B cell (primary cell): ENCODE data around the gene RRP12. TPM values are rescaled to one million over a fixed set of nuclear protein-coding genes. Genes with fewer than 3 reads are reported as not detected.

Experiments
- ATAC-seq: fragments of 200-7000 bp; cut with Tn5 transposase; one replicate; pipeline ENCODE4 v1.10.0; 2021; ENCODE audit warnings: low read depth, mild to moderate bottlenecking, moderate number of reproducible peaks, moderate library complexity
- CTCF ChIA-PET: fragments of 350-600 bp; sonication (Branson Sonifier 250); formaldehyde crosslinking; loops from one replicate; lab custom pipeline; 2021; ENCODE audit warnings: antibody characterized with exemption, inconsistent platforms; lab: Charles Lee
- POLR2A ChIA-PET: fragments of 350-600 bp; sonication (Branson Sonifier 250); formaldehyde crosslinking; loops from one replicate; lab custom pipeline; 2021; ENCODE audit warnings: antibody characterized with exemption; lab: Charles Lee
- DNase-seq: peaks from one replicate; pipeline ENCODE4 v3.0.0; 2013
- H2AFZ ChIP-seq: 2 replicates; pipeline ENCODE4 v1.6.1; 2012; ENCODE audit warnings: mild to moderate bottlenecking, low read depth, low read length; ENCODE audit not compliant: insufficient read depth, poor library complexity, severe bottlenecking
- H3K27ac ChIP-seq, 2 donors: 1 replicate in 1 of 2; 2 replicates in 1 of 2; pipeline ENCODE4 v1.5.1; 2012 to 2013; ENCODE audit warnings: low read length in 2 of 2, mild to moderate bottlenecking in 2 of 2, moderate library complexity in 1 of 2
- H3K27me3 ChIP-seq, 4 experiments: fragments of 200-600 bp in 1 of 4; sonication (generic) in 1 of 4; replicated peaks in 1 of 4; 1 replicate in 2 of 4; 2 replicates in 2 of 4; pipeline versions ENCODE4 v1.6.1 to v1.7.0; 2013 to 2016; ENCODE audit warnings: low read length in 3 of 4, mild to moderate bottlenecking in 2 of 4, mixed read lengths in 1 of 4, moderate library complexity in 1 of 4; ENCODE audit not compliant: insufficient read depth in 4 of 4, control insufficient read depth in 3 of 4; ENCODE audit errors: control extremely low read depth in 1 of 4
- H3K36me3 ChIP-seq, 2 experiments: replicated peaks in 1 of 2; 1 replicate in 1 of 2; 2 replicates in 1 of 2; pipeline versions ENCODE4 v1.6.1 to v1.7.1; 2013; ENCODE audit warnings: low read length in 1 of 2; ENCODE audit not compliant: insufficient read depth in 2 of 2, control insufficient read depth in 1 of 2; ENCODE audit errors: control extremely low read depth in 1 of 2, extremely low read depth in 1 of 2
- H3K4me1 ChIP-seq, 2 donors: fragments of 200-600 bp in 1 of 2; sonication (generic) in 1 of 2; 1 replicate in 1 of 2; 2 replicates in 1 of 2; pipeline versions ENCODE4 v1.5.1 to v1.6.1; 2013 to 2017; ENCODE audit warnings: low read length in 2 of 2; ENCODE audit not compliant: control insufficient read depth in 2 of 2, insufficient read depth in 2 of 2
- H3K4me2 ChIP-seq: replicated peaks from 2 replicates; pipeline ENCODE3; 2012; ENCODE audit warnings: mild to moderate bottlenecking, low read depth, low read length; ENCODE audit not compliant: poor library complexity, severe bottlenecking
- H3K4me3 ChIP-seq, 5 experiments: fragments of 200-600 bp in 1 of 5; sonication (generic) in 1 of 5; 1 replicate in 3 of 5; 2 replicates in 2 of 5; pipeline versions ENCODE4 v1.5.1 to v1.7.0; 2011 to 2016; ENCODE audit warnings: low read length in 4 of 5, mild to moderate bottlenecking in 4 of 5, low read depth in 2 of 5, control low read depth in 1 of 5, moderate library complexity in 1 of 5; ENCODE audit not compliant: insufficient read depth in 1 of 5; ENCODE audit errors: control extremely low read depth in 1 of 5, extremely low read depth in 1 of 5
- H3K79me2 ChIP-seq: fragments of 200-600 bp; sonication (generic); one replicate; pipeline ENCODE4 v1.6.0; 2016; ENCODE audit warnings: low read length; ENCODE audit not compliant: control insufficient read depth, insufficient read depth
- H3K9ac ChIP-seq: fragments of 200-600 bp; sonication (generic); 2 replicates; pipeline ENCODE4 v1.6.1; 2017; ENCODE audit warnings: mild to moderate bottlenecking, low read length, moderate library complexity
- H3K9me3 ChIP-seq, 3 donors: one replicate each; pipeline versions ENCODE4 v1.6.1 to v1.7.1; 2013; ENCODE audit warnings: low read length in 2 of 3; ENCODE audit not compliant: control insufficient read depth in 2 of 3, insufficient read depth in 1 of 3; ENCODE audit errors: control extremely low read depth in 1 of 3
- H4K20me1 ChIP-seq: 2 replicates; pipeline ENCODE4 v1.6.0; 2012; ENCODE audit warnings: mild to moderate bottlenecking, low read length; ENCODE audit not compliant: insufficient read depth, control insufficient read depth, poor library complexity, severe bottlenecking
- H3K27ac Mint-ChIP-seq: one replicate; pipeline ENCODE4 v1.8.0; 2021; ENCODE audit warnings: mixed read lengths
- H3K27me3 Mint-ChIP-seq: one replicate; pipeline ENCODE4 v1.8.0; 2021; ENCODE audit warnings: mixed read lengths
- H3K4me1 Mint-ChIP-seq: one replicate; pipeline ENCODE4 v1.8.0; 2021; ENCODE audit warnings: mixed read lengths
- H3K4me3 Mint-ChIP-seq: one replicate; pipeline ENCODE4 v1.8.0; 2021; ENCODE audit warnings: mixed read lengths
- H3K9me3 Mint-ChIP-seq: one replicate; pipeline ENCODE4 v1.8.0; 2022; ENCODE audit warnings: mixed read lengths; ENCODE audit not compliant: insufficient read depth
- EZH2 ChIP-seq: IDR thresholded peaks from 2 replicates; pipeline ENCODE4 v1.6.1; 2012; ENCODE audit warnings: borderline replicate concordance, low read depth, mild to moderate bottlenecking, moderate library complexity, low read length; ENCODE audit not compliant: insufficient read depth, poor library complexity, severe bottlenecking
- WGBS: methylation state at CpG from one replicate; pipeline ENCODE4 v1.1.5; 2013; ENCODE audit warnings: missing lambda C conversion rate; ENCODE audit not compliant: insufficient coverage; 5-methylcytosine and 5-hydroxymethylcytosine counted together
- intact Hi-C: fragments of 100-400 bp; cut with micrococcal nuclease; formaldehyde crosslinking; loops from one replicate; pipeline ENCODE4 v1.10.0; 2022
- polyA plus RNA-seq: library from polyadenylated mRNA; depleted of rRNA; stranded (reverse); fragments of >200 nt; gene quantifications from 2 replicates; pipeline ENCODE4 v1.2.3, GENCODE V29; 2012
- total RNA-seq, 2 donors: library from RNA; stranded (reverse); fragments of 120-200 nt in 1 of 2; gene quantifications; 1 replicate in 1 of 2; 2 replicates in 1 of 2; pipeline versions ENCODE4 v1.2.3 to v1.2.4, GENCODE V29; 2013 to 2022
- TF ChIP-seq, protein P1 (sequence below): fragments of 200-600 bp; IDR thresholded peaks from one replicate; pipeline ENCODE4 v1.8.0; 2022; ENCODE audit warnings: antibody characterized with exemption, mild to moderate bottlenecking

The RRP12 gene
- total and polyA plus RNA-seq, 2 donors (not counting 1 experiment from before 2014, with no cell fraction given): 19.3 to 35.7 TPM

DNA sequence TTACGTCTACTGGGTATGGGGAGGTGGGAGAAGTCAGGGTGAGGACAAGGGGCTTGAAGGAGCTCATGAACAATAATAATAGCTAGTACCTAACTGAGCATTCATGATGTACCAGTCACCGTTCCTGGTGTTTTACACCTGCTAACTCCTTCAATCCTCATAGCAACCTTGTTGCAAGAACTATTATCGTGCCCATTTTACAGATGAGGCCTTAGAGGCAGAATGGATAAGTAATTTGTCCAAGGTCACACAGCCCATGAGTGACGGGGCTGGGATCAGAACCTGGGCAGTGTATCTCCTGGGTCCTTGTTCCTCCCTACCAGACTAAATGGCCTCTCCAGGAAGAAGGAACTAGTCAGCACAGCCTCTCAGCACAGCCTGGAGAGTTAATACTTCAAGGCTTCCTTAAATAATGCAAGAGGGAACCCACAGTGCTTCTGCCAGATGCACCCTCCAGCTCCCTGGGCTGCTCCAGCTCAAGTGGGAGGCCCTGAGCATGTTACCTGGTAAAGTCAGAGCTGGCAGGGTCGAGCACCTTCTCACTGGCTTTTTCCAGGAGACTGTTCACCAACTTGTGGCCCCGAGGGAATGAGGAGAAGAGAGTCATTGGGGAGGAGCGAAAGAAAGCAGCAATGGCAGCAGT is 28.8 kb downstream of the RRP12 start:
- no peaks in the 10 kb centered on the region for H3K27me3 ChIP-seq
- Mint-ChIP-seq H3K27ac (no peak overlapping the region), H3K4me1 (peaks cover 2% of the 10 kb centered on the region), H3K4me3 (no peak overlapping the region), H3K9me3 (no peaks in the 10 kb centered on the region), H3K27me3 (no peaks in the 10 kb centered on the region)
- H3K9ac ChIP-seq: no peak overlapping the region
- H3K4me2 ChIP-seq: no peak overlapping the region
- H3K27ac ChIP-seq: no peak overlapping the region
- H3K79me2 ChIP-seq: no peaks in the 10 kb centered on the region
- no peak overlapping the region for H3K4me3 ChIP-seq
- CTCF ChIA-PET: no interaction called here
- TF ChIP-seq, protein P1, sequence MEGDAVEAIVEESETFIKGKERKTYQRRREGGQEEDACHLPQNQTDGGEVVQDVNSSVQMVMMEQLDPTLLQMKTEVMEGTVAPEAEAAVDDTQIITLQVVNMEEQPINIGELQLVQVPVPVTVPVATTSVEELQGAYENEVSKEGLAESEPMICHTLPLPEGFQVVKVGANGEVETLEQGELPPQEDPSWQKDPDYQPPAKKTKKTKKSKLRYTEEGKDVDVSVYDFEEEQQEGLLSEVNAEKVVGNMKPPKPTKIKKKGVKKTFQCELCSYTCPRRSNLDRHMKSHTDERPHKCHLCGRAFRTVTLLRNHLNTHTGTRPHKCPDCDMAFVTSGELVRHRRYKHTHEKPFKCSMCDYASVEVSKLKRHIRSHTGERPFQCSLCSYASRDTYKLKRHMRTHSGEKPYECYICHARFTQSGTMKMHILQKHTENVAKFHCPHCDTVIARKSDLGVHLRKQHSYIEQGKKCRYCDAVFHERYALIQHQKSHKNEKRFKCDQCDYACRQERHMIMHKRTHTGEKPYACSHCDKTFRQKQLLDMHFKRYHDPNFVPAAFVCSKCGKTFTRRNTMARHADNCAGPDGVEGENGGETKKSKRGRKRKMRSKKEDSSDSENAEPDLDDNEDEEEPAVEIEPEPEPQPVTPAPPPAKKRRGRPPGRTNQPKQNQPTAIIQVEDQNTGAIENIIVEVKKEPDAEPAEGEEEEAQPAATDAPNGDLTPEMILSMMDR: no peak
- TF ChIP-seq EZH2: no peak
- intact Hi-C loops: no loop called here
- DNase-seq (no peak), ATAC-seq (no peak)
- H4K20me1 ChIP-seq: no peaks in the 10 kb centered on the region
- WGBS: 98% methylated on average over 5 of the region's 7 CpGs
- H3K36me3 ChIP-seq: peaks cover 0 to 50% of the 10 kb centered on the region in 2 experiments
- peaks cover 0 to 3% (median 0%) of the 10 kb centered on the region in 3 donors for H3K9me3 ChIP-seq
- peaks cover 0 to under 1% of the 10 kb centered on the region in 2 donors for H3K4me1 ChIP-seq
- no peak overlapping the region for H2AFZ ChIP-seq
- POLR2A ChIA-PET: no interaction called here

DNA sequence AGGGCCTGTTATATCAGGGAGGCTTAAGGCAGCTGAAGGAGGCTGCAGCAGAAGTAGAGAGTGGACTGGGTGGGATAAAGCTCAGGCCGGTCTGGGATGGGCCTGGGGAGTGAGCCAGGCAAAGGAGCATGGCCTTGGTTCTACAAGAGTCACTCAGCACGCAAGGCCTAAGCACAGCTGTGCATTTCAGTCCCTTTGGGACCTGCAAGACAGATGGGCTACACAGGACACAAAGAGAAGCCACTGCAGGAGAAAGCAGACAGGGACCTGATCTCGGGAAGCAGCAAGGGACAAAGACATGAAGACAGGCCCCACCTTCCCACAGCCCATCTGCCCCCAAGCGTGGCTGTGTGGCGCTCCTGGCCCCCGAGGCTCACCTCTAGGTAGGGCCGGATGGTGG is 29.4 kb downstream of the RRP12 start:
- Histone ChIP-seq H3K4me2 (no peak overlapping the region), H3K4me3 (no peak overlapping the region), H3K27ac (no peak overlapping the region), H3K79me2 (no peaks in the 10 kb centered on the region), H3K4me1 (peaks cover 4 to 7% of the 10 kb centered on the region in 2 donors), H3K9ac (no peak overlapping the region), H2AFZ (no peak overlapping the region), H4K20me1 (no peaks in the 10 kb centered on the region), H3K9me3 (peaks cover 0 to 4% (median 0%) of the 10 kb centered on the region in 3 donors), H3K27me3 (no peaks in the 10 kb centered on the region), H3K36me3 (peaks cover 0 to 50% of the 10 kb centered on the region in 2 experiments)
- 94% methylated on average over 7 of the region's 7 CpGs for WGBS
- ATAC-seq (no peak), DNase-seq (no peak)
- TF ChIP-seq, protein P1: no peak
- TF ChIP-seq EZH2: no peak
- Mint-ChIP-seq H3K4me1 (peaks cover 8% of the 10 kb centered on the region), H3K27me3 (no peaks in the 10 kb centered on the region), H3K4me3 (no peak overlapping the region), H3K9me3 (no peaks in the 10 kb centered on the region), H3K27ac (no peak overlapping the region)
- ChIA-PET POLR2A (no interaction called here), CTCF (interaction anchor here (1.4 kb wide), 1 partner anchor 93 kb away, joined by 3 read pairs; no protein-coding TSS in a partner anchor)
- intact Hi-C loops: no loop called here
